BJ (cell line): Measurements from ENCODE around the gene SWI5. TPM values are rescaled to one million over a fixed set of nuclear protein-coding genes. Genes with fewer than 3 reads are reported as not detected.

ENCODE experiments used
- CTCF ChIA-PET: fragments of 350-600 bp; formaldehyde crosslinking; extraction: SDS; loops from one replicate; lab custom pipeline; 2021; ENCODE audit warnings: antibody characterized with exemption, inconsistent platforms; lab: Yijun Ruan, JAX
- POLR2A ChIA-PET: fragments of 300-600 bp; sonication (Branson Sonifier 250); formaldehyde crosslinking; extraction: SDS; loops from one replicate; lab custom pipeline; 2021; ENCODE audit warnings: antibody characterized with exemption; lab: Charles Lee
- DNase-seq: peaks from one replicate; pipeline ENCODE4 v3.0.0-alpha.2; 2011; ENCODE audit warnings: low read depth
- H3K27me3 ChIP-seq: 2 replicates; pipeline ENCODE4 v1.6.0; 2011; ENCODE audit warnings: low read length; ENCODE audit not compliant: control insufficient read depth, insufficient read depth
- H3K36me3 ChIP-seq: 2 replicates; pipeline ENCODE4 v1.5.1; 2011; ENCODE audit warnings: low read length; ENCODE audit not compliant: control insufficient read depth, insufficient read depth
- H3K4me3 ChIP-seq: 2 replicates; pipeline ENCODE4 v1.5.1; 2011; ENCODE audit warnings: low read depth, mild to moderate bottlenecking, control low read depth, low read length
- CTCF ChIP-seq: IDR thresholded peaks from 2 replicates; pipeline ENCODE4 v1.5.1; 2011; ENCODE audit warnings: low read depth, mild to moderate bottlenecking, control low read depth, inconsistent platforms, low read length, moderate library complexity; ENCODE audit not compliant: insufficient read depth
- polyA plus RNA-seq: library from polyadenylated mRNA; depleted of rRNA; stranded (reverse); fragments of >200 nt; gene quantifications from 2 replicates; pipeline ENCODE4 v1.2.3, GENCODE V29; 2011

SWI5 gene
- polyA plus RNA-seq, 1 experiment, result 77.4 TPM

- TF ChIP-seq CTCF, result no peak
- no peak for DNase-seq
- H3K36me3 ChIP-seq, result peaks cover 59% of the 10 kb centered on the region
- H3K4me3 ChIP-seq, result no peak overlapping the region
- ChIA-PET CTCF (interaction anchor here (0.9 kb wide), 1 partner anchor 39 kb away, joined by 3 read pairs; no protein-coding TSS in a partner anchor), POLR2A (interaction anchor here (0.6 kb wide), 1 partner anchor 32 kb away, joined by 6 read pairs; no protein-coding TSS in a partner anchor)
- H3K27me3 ChIP-seq, result no peaks in the 10 kb centered on the region
Measured at GRCh38 chr9:128260340-128260739, 15.7 kb upstream of the SWI5 start.

- Histone ChIP-seq H3K27me3 (no peaks in the 10 kb centered on the region), H3K4me3 (no peak overlapping the region), H3K36me3 (peaks cover 62% of the 10 kb centered on the region)
- ChIA-PET POLR2A (no interaction called here), CTCF (interaction anchor here (1.5 kb wide), 1 partner anchor 9 kb away, joined by 4 read pairs; no protein-coding TSS in a partner anchor)
- DNase-seq, result no peak
- TF ChIP-seq CTCF, result no peak
Measured at GRCh38 chr9:128262687-128263086, 13.4 kb upstream of the SWI5 start.

GRCh38 chr9:128265348-128265847 is 10.7 kb upstream of the SWI5 start:
- no peak for DNase-seq
- Histone ChIP-seq H3K36me3 (peaks cover 50% of the 10 kb centered on the region), H3K27me3 (no peaks in the 10 kb centered on the region), H3K4me3 (no peak overlapping the region)
- no peak for TF ChIP-seq CTCF
- POLR2A ChIA-PET, result no interaction called here
- CTCF ChIA-PET, result interaction anchor here (0.7 to 2.0 kb wide), 2 partner anchors 10 to 66 kb away, joined by 5 to 7 read pairs; no protein-coding TSS in a partner anchor

- no peak for TF ChIP-seq CTCF
- no peaks in the 10 kb centered on the region for H3K27me3 ChIP-seq
- DNase-seq, result no peak
- POLR2A ChIA-PET, result no interaction called here
- CTCF ChIA-PET, result no interaction called here
- H3K4me3 ChIP-seq, result no peak overlapping the region
- H3K36me3 ChIP-seq, result peaks cover 43% of the 10 kb centered on the region
Measured at GRCh38 chr9:128266868-128267590, 9.0 kb upstream of the SWI5 start.

- peaks cover 37% of the 10 kb centered on the region for H3K36me3 ChIP-seq
- CTCF ChIA-PET, result interaction anchor here (0.9 kb wide), 1 partner anchor 16 kb away, joined by 3 read pairs; no protein-coding TSS in a partner anchor
- no peak for DNase-seq
- POLR2A ChIA-PET, result no interaction called here
- H3K4me3 ChIP-seq, result no peak overlapping the region
- no peaks in the 10 kb centered on the region for H3K27me3 ChIP-seq
- TF ChIP-seq CTCF, result no peak
Measured at GRCh38 chr9:128271112-128271511, 5.0 kb upstream of the SWI5 start.
